ENCODE results near the gene VAT1L.

VAT1L gene

GRCh38 chr16:77749415-77749814 is 38.9 kb upstream of the VAT1L start:
- TF ChIP-seq CTCF (IDR thresholded peaks at IDR 0.05; ENCODE audit: low read depth, low read length) = no peak
- no peak for DNase-seq (ENCODE audit: extremely low read depth, low read depth)

GRCh38 chr16:77758046-77758445 is 30.3 kb upstream of the VAT1L start:
- TF ChIP-seq CTCF (IDR thresholded peaks at IDR 0.05; ENCODE audit: low read depth, low read length) = no peak
- DNase-seq (ENCODE audit: extremely low read depth, low read depth) = no peak

GRCh38 chr16:77758508-77758907 is 29.9 kb upstream of the VAT1L start:
- no peak for TF ChIP-seq CTCF (IDR thresholded peaks at IDR 0.05; ENCODE audit: low read depth, low read length)
- no peak for DNase-seq (ENCODE audit: extremely low read depth, low read depth)

- no peak for DNase-seq (ENCODE audit: extremely low read depth, low read depth)
- TF ChIP-seq CTCF (IDR thresholded peaks at IDR 0.05; ENCODE audit: low read depth, low read length) = no peak
These were observed 29.2 kb upstream of the VAT1L start for GRCh38 chr16:77759201-77759600.

- no peak for TF ChIP-seq CTCF (IDR thresholded peaks at IDR 0.05; ENCODE audit: low read depth, low read length)
- no peak for DNase-seq (ENCODE audit: extremely low read depth, low read depth)
These were observed 28.5 kb upstream of the VAT1L start for GRCh38 chr16:77759821-77760220.

- TF ChIP-seq CTCF (IDR thresholded peaks at IDR 0.05; ENCODE audit: low read depth, low read length) = no peak
- DNase-seq (ENCODE audit: extremely low read depth, low read depth) = no peak
These were observed 27.6 kb upstream of the VAT1L start for GRCh38 chr16:77760800-77761199.

GRCh38 chr16:77761204-77761603 is 27.2 kb upstream of the VAT1L start:
- no peak for DNase-seq (ENCODE audit: extremely low read depth, low read depth)
- TF ChIP-seq CTCF (IDR thresholded peaks at IDR 0.05; ENCODE audit: low read depth, low read length) = no peak

Data from AG09319 (cell line).